ENCODE measurements around the gene NXPH3. TPM values are rescaled to one million over a fixed set of nuclear protein-coding genes. Genes with fewer than 3 reads are reported as not detected.

The NXPH3 gene
- total RNA-seq, 4 donors from 2014 or later, result 24.4 to 26.4 (median 25.0) TPM

GRCh38 chr17:49571283-49571682, 4.4 kb upstream of the NXPH3 start:
- Histone ChIP-seq H3K4me1 (peaks cover 4 to 67% (median 18%) of the 10 kb centered on the region in 3 donors), H3K27me3 (no peaks in the 10 kb centered on the region), H3K36me3 (no peaks in the 10 kb centered on the region), H3K27ac (peak overlapping the region in 3 of 4 donors; percentile 81 to 84 (median 82)), H3K4me3 (no peak overlapping the region), H3K9me3 (no peaks in the 10 kb centered on the region)
- TF ChIP-seq EP300 (IDR thresholded peaks at IDR 0.05), result no peak
- TF ChIP-seq POLR2A (IDR thresholded peaks at IDR 0.05), result no peak
- no peak for ATAC-seq
- WGBS, 2 donors (ENCODE audit: low coverage in 1 of 2), result 71 to 74% methylated on average over 4 of the region's 6 CpGs

- H3K27ac ChIP-seq, result peak overlapping the region in 3 of 4 donors; percentile 81 to 84 (median 82)
Observed at GRCh38 chr17:49571764-49572163, 3.9 kb upstream of the NXPH3 start.

DNA sequence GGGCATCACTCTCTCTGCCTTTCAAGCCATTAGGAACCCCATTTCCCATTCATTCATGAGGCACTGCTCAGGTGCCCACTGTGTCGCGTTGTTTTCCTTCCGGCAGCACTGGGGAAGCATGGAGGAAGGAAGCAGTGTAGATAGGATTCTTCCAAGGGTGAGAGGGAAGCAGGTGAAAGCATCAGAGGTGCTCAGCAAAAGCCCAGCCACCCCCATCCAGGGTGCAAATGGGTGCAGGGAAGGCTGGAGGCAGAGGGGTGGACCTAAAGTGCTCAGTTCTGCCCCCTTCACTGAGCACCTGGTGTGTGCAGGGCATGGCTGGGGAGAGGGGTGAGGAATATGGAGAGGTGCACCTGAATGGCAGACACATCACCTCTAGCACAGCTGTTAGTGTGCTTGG, 3.4 kb upstream of the NXPH3 start:
- no peak for TF ChIP-seq EP300 (IDR thresholded peaks at IDR 0.05)
- no peak for TF ChIP-seq POLR2AphosphoS5 (IDR thresholded peaks at IDR 0.05)
- TF ChIP-seq POLR2A (IDR thresholded peaks at IDR 0.05), result no peak
- TF ChIP-seq, protein P1, sequence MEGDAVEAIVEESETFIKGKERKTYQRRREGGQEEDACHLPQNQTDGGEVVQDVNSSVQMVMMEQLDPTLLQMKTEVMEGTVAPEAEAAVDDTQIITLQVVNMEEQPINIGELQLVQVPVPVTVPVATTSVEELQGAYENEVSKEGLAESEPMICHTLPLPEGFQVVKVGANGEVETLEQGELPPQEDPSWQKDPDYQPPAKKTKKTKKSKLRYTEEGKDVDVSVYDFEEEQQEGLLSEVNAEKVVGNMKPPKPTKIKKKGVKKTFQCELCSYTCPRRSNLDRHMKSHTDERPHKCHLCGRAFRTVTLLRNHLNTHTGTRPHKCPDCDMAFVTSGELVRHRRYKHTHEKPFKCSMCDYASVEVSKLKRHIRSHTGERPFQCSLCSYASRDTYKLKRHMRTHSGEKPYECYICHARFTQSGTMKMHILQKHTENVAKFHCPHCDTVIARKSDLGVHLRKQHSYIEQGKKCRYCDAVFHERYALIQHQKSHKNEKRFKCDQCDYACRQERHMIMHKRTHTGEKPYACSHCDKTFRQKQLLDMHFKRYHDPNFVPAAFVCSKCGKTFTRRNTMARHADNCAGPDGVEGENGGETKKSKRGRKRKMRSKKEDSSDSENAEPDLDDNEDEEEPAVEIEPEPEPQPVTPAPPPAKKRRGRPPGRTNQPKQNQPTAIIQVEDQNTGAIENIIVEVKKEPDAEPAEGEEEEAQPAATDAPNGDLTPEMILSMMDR (IDR thresholded peaks at IDR 0.05), result no peak
- H3K4me1 ChIP-seq, result peaks cover 0 to 67% (median 10%) of the 10 kb centered on the region in 3 donors
- no peaks in the 10 kb centered on the region for H3K9me3 ChIP-seq
- no peak overlapping the region for H3K4me3 ChIP-seq
- ATAC-seq, result no peak
- H3K27me3 ChIP-seq, result no peaks in the 10 kb centered on the region
- H3K27ac ChIP-seq, result peak overlapping the region in 2 of 4 donors; percentile 15 to 82
- no CpG with 5 or more reads among the region's 3 CpGs for WGBS, 2 donors (ENCODE audit: low coverage in 1 of 2)
- H3K36me3 ChIP-seq, result no peaks in the 10 kb centered on the region

More at GRCh38 chr17:49571764-49572163, 3.9 kb upstream of the NXPH3 start:
- TF ChIP-seq POLR2A (IDR thresholded peaks at IDR 0.05), result no peak
- TF ChIP-seq EP300 (IDR thresholded peaks at IDR 0.05), result no peak
- TF ChIP-seq, protein P1 (IDR thresholded peaks at IDR 0.05), result no peak
- no peak for TF ChIP-seq POLR2AphosphoS5 (IDR thresholded peaks at IDR 0.05)
- Histone ChIP-seq H3K4me1 (peaks cover 2 to 67% (median 15%) of the 10 kb centered on the region in 3 donors), H3K36me3 (no peaks in the 10 kb centered on the region), H3K27me3 (no peaks in the 10 kb centered on the region), H3K9me3 (no peaks in the 10 kb centered on the region), H3K4me3 (no peak overlapping the region)
- no peak for ATAC-seq
- WGBS, 2 donors (ENCODE audit: low coverage in 1 of 2), result 34 to 47% methylated on average over 4 of the region's 4 CpGs

DNA sequence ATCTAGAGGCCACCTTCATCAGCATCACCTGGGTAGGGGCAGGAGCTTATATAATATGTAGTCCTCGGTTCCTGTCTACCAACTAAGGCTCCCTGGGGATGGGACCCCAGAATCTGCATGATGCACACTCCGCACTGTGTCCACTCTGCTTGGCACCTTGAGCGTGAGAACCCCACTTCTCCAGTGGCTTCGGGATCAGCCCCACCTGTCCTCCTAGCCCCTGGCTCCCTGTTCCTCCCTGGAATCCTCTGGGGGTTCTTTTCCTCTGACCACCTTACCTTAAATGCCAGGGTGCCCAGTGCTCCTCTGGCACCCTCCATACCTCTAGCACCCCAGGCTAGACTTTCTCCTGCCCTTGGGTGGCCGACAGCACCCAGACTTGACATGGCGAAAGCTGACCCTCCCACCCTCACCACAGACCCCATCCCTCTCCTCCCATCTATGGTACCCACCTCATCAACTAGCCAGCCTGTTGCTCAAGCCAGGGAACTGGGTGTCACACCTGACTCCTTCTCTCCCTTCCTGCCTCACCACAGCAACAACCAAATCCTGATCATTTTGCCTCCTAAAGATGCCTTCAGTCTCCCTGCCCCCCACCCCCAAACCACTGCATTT, 2.8 kb upstream of the NXPH3 start:
- peak overlapping the region in 3 of 4 donors; percentile 31 to 89 (median 88) for H3K27ac ChIP-seq
- WGBS, 2 donors (ENCODE audit: low coverage in 1 of 2), result 84 to 100% methylated on average over 2 to 3 of the region's 6 CpGs
- H3K27me3 ChIP-seq, result no peaks in the 10 kb centered on the region
- peaks cover 0 to 67% (median 17%) of the 10 kb centered on the region in 3 donors for H3K4me1 ChIP-seq
- no peak for ATAC-seq
- no peak overlapping the region for H3K4me3 ChIP-seq
- no peak for TF ChIP-seq POLR2A (IDR thresholded peaks at IDR 0.05)
- no peak for TF ChIP-seq POLR2AphosphoS5 (IDR thresholded peaks at IDR 0.05)
- TF ChIP-seq, protein P1 (IDR thresholded peaks at IDR 0.05), result no peak
- TF ChIP-seq EP300 (IDR thresholded peaks at IDR 0.05), result no peak
- H3K9me3 ChIP-seq, result no peaks in the 10 kb centered on the region
- no peaks in the 10 kb centered on the region for H3K36me3 ChIP-seq

- 51 to 75% methylated on average over 6 to 12 of the region's 15 CpGs for WGBS, 2 donors (ENCODE audit: low coverage in 1 of 2)
- H3K4me1 ChIP-seq, result peaks cover 0 to 69% (median 20%) of the 10 kb centered on the region in 3 donors
- H3K27me3 ChIP-seq, result no peaks in the 10 kb centered on the region
- no peak for ATAC-seq
- H3K9me3 ChIP-seq, result no peaks in the 10 kb centered on the region
- no peaks in the 10 kb centered on the region for H3K36me3 ChIP-seq
- peak overlapping the region in 3 of 4 donors; percentile 88 to 93 (median 89) for H3K27ac ChIP-seq
- TF ChIP-seq POLR2A (IDR thresholded peaks at IDR 0.05) (no peak), POLR2AphosphoS5 (IDR thresholded peaks at IDR 0.05) (no peak), EP300 (IDR thresholded peaks at IDR 0.05) (no peak)
- TF ChIP-seq, protein P1 (IDR thresholded peaks at IDR 0.05), result no peak
- no peak overlapping the region for H3K4me3 ChIP-seq
Observed at GRCh38 chr17:49573510-49574322, 2.0 kb upstream of the NXPH3 start.
